ENCODE measurements around the gene SLC19A2. TPM values are rescaled to one million over a fixed set of nuclear protein-coding genes. Genes with fewer than 3 reads are reported as not detected.

Gene SLC19A2
- total and polyA plus RNA-seq, 2 of the 13 experiments (the other 11 are each of a cell fraction or from before 2014, with no cell fraction given): 30.4 to 56.0 TPM

DNA sequence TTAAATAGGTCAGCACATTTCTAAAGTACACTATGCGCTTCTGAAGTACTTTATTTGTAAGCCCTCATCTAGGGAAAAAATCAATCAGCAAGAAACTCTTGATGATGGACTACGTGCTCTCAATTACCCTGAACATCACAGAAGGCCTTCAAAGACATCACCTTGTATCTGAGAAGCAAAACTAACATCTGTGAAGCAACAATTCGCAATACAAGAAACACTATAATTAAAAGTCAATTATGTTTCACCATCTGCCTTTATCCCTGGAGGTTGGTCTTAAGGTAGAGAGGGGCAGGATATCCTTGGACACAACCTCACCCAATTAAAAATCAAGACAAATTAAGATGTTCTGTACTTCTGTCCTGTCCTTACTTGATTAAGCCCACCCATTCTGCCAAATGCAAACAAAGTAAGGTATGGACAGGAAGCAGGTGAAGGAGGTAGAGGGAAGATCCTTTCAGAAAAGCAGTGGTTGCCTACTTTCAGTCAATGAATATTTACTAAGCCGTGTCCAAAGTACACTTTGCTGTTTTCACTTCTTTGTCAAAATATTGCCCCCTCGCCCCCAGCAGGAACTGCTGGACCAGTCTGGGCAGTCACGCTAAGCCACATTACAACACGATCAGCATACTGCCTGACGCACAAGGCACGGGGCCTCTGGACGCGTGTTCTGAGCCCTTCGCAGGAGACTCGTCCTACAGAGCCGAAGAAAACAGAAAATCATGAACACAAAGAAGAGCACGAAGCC, 887 bp downstream of the SLC19A2 start (continued):
- TF ChIP-seq, protein P1, sequence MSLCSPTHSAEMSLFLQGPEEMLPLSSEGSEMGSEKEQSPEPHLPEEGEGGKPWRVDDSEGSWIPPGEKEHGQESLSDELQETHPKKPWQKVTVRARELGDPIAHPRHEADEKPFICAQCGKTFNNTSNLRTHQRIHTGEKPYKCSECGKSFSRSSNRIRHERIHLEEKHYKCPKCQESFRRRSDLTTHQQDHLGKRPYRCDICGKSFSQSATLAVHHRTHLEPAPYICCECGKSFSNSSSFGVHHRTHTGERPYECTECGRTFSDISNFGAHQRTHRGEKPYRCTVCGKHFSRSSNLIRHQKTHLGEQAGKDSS (CRISPR knock-in tag; IDR thresholded peaks at IDR 0.05; ENCODE audit: borderline replicate concordance, low read depth): no peak
- TF ChIP-seq, protein P2, sequence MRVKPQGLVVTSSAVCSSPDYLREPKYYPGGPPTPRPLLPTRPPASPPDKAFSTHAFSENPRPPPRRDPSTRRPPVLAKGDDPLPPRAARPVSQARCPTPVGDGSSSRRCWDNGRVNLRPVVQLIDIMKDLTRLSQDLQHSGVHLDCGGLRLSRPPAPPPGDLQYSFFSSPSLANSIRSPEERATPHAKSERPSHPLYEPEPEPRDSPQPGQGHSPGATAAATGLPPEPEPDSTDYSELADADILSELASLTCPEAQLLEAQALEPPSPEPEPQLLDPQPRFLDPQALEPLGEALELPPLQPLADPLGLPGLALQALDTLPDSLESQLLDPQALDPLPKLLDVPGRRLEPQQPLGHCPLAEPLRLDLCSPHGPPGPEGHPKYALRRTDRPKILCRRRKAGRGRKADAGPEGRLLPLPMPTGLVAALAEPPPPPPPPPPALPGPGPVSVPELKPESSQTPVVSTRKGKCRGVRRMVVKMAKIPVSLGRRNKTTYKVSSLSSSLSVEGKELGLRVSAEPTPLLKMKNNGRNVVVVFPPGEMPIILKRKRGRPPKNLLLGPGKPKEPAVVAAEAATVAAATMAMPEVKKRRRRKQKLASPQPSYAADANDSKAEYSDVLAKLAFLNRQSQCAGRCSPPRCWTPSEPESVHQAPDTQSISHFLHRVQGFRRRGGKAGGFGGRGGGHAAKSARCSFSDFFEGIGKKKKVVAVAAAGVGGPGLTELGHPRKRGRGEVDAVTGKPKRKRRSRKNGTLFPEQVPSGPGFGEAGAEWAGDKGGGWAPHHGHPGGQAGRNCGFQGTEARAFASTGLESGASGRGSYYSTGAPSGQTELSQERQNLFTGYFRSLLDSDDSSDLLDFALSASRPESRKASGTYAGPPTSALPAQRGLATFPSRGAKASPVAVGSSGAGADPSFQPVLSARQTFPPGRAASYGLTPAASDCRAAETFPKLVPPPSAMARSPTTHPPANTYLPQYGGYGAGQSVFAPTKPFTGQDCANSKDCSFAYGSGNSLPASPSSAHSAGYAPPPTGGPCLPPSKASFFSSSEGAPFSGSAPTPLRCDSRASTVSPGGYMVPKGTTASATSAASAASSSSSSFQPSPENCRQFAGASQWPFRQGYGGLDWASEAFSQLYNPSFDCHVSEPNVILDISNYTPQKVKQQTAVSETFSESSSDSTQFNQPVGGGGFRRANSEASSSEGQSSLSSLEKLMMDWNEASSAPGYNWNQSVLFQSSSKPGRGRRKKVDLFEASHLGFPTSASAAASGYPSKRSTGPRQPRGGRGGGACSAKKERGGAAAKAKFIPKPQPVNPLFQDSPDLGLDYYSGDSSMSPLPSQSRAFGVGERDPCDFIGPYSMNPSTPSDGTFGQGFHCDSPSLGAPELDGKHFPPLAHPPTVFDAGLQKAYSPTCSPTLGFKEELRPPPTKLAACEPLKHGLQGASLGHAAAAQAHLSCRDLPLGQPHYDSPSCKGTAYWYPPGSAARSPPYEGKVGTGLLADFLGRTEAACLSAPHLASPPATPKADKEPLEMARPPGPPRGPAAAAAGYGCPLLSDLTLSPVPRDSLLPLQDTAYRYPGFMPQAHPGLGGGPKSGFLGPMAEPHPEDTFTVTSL (CRISPR knock-in tag; IDR thresholded peaks at IDR 0.05; ENCODE audit: borderline replicate concordance): peak; percentile 64; the same call in 1 of the 2 replicates
- 0 out of 2 replicates have a peak, but pooled peaks have one; percentile 15 for TF ChIP-seq ZNF256 (CRISPR knock-in tag; conservative IDR thresholded peaks at IDR 0.05)
- no peak for TF ChIP-seq SRSF1 (optimal IDR thresholded peaks at IDR 0.05; ENCODE audit: low read depth, low read length)
- TF ChIP-seq KLF11 (CRISPR knock-in tag; IDR thresholded peaks at IDR 0.05): no peak
- no peak for TF ChIP-seq HCFC1 (IDR thresholded peaks at IDR 0.05; ENCODE audit: low read depth, low read length)
- TF ChIP-seq ATAD3A (CRISPR knock-in tag; IDR thresholded peaks at IDR 0.05): no peak
- no peak for TF ChIP-seq NBN (conservative IDR thresholded peaks at IDR 0.05)
- no peak for TF ChIP-seq PHF21A (CRISPR knock-in tag; IDR thresholded peaks at IDR 0.05)
- no peak for TF ChIP-seq ATRX (CRISPR knock-in tag; IDR thresholded peaks at IDR 0.05; ENCODE audit: borderline replicate concordance)
- peak; percentile 26; the same call in 1 of the 2 replicates for TF ChIP-seq CEBPB (IDR thresholded peaks at IDR 0.05; ENCODE audit: borderline replicate concordance, low read depth, low read length)
- no peak for TF ChIP-seq TBP (CRISPR knock-in tag; IDR thresholded peaks at IDR 0.05)
- no peak for TF ChIP-seq ZNF782 (CRISPR knock-in tag; IDR thresholded peaks at IDR 0.05; ENCODE audit: borderline replicate concordance)
- TF ChIP-seq SAP130 (CRISPR knock-in tag; IDR thresholded peaks at IDR 0.05; ENCODE audit: low read depth): peak; percentile 84
- no peak for TF ChIP-seq ZMYM3 (CRISPR knock-in tag; IDR thresholded peaks at IDR 0.05)
- TF ChIP-seq, protein P3, sequence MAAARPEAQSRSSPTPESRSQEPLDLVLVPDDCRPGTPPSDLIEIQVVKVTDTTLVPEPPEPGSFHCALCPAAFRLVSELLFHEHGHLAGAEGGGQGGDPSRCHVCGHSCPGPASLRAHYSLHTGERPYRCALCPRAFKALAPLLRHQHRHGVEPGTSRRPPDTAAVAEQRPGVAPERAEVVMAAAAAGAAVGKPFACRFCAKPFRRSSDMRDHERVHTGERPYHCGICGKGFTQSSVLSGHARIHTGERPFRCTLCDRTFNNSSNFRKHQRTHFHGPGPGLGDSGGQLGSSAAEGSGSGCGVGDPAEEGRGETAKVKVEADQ (CRISPR knock-in tag; IDR thresholded peaks at IDR 0.05; ENCODE audit: borderline replicate concordance): no peak
- TF ChIP-seq PTBP1 (IDR thresholded peaks at IDR 0.05; ENCODE audit: low read depth, low read length, poor library complexity, severe bottlenecking): no peak
- TF ChIP-seq BHLHE40 (IDR thresholded peaks at IDR 0.05; ENCODE audit: low read length): peak; percentile 39
- TF ChIP-seq ZNF20 (CRISPR knock-in tag; IDR thresholded peaks at IDR 0.05): no peak
- TF ChIP-seq ZNF430 (CRISPR knock-in tag; IDR thresholded peaks at IDR 0.05): no peak
- TF ChIP-seq, protein P4, sequence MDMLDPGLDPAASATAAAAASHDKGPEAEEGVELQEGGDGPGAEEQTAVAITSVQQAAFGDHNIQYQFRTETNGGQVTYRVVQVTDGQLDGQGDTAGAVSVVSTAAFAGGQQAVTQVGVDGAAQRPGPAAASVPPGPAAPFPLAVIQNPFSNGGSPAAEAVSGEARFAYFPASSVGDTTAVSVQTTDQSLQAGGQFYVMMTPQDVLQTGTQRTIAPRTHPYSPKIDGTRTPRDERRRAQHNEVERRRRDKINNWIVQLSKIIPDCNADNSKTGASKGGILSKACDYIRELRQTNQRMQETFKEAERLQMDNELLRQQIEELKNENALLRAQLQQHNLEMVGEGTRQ (IDR thresholded peaks at IDR 0.05; ENCODE audit: low read depth, low read length): no peak
- TF ChIP-seq, protein P4 (CRISPR knock-in tag; IDR thresholded peaks at IDR 0.05; ENCODE audit: borderline replicate concordance): no peak

Measured in HepG2 (cell line).